K562 (cell line): ENCODE data around the gene HSPA8.

ENCODE experiments used
- NFE2L1 ChIP-seq: fragments of 450-650 bp; IDR thresholded peaks from 2 replicates; pipeline ENCODE4 v1.6.1; 2016; ENCODE audit warnings: missing genetic modification characterization, low read depth, mild to moderate bottlenecking, missing compliant biosample characterization, moderate library complexity, borderline replicate concordance
- SPI1 ChIP-seq: IDR thresholded peaks from 2 replicates; pipeline ENCODE4 v1.6.1; 2011; ENCODE audit warnings: low read depth, low read length, control low read depth, borderline replicate concordance
- ZBTB9 ChIP-seq: fragments of 450-650 bp; formaldehyde crosslinking; IDR thresholded peaks from 2 replicates; pipeline ENCODE4 v1.4.0; 2020; ENCODE audit warnings: mild to moderate bottlenecking, moderate library complexity
- ZNF121 ChIP-seq: sonication (generic); formaldehyde crosslinking; conservative IDR thresholded peaks from 2 replicates; pipeline ENCODE4 v1.8.0; 2022; ENCODE audit warnings: missing genetic modification reagents

DNA sequence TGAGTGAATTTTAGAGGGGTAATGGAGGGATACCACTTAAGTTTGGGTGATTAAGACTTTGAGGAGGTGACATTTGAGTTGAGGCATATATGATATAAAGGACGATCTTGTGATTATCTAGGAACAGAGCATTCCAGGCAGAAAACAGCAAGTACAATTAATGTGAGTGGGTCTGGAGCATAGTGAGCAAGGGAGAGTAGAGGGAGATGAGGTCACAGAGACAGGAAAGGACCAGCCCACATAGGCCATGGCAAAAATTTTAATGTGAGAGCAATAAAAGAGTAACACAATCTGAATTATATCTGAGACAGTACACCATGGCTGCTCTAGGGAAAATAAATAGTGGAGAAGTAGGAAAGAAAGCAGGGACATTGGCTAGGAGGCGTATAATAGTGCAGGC, 14.5 kb upstream of the HSPA8 start:
- TF ChIP-seq ZNF121, result no peak
- TF ChIP-seq ZBTB9 (CRISPR knock-in tag), result no peak
- no peak for TF ChIP-seq NFE2L1
- no peak for TF ChIP-seq SPI1
